Erythroblast (primary cell): ENCODE results near the gene RAB20.

Source experiments
- GATA1 ChIP-seq: IDR thresholded peaks from 2 replicates; pipeline ENCODE4 v1.6.1; 2011; ENCODE audit warnings: low read depth, mild to moderate bottlenecking, control low read depth, low read length, moderate library complexity
- POLR2A ChIP-seq: IDR thresholded peaks from 2 replicates; pipeline ENCODE4 v1.6.1; 2011; ENCODE audit warnings: mild to moderate bottlenecking, low read length

GRCh38 chr13:110559429-110559943, 2.0 kb downstream of the RAB20 start:
- TF ChIP-seq POLR2A (no peak), GATA1 (no peak)
